GM21717 (cell line): ENCODE data around the gene LCNL1.
"Not testable (repeated sequence)": the region's sequence is repeated elsewhere in the genome, so short reads cannot be mapped to it uniquely, and the experiment has no call there.

ENCODE experiments used
- ATAC-seq: cut with Tn5 transposase; IDR thresholded peaks from one replicate; pipeline ENCODE4 v1.9.1; 2021; ENCODE audit warnings: mild to moderate bottlenecking, moderate library complexity; ENCODE audit not compliant: unreplicated experiment

Gene LCNL1

GRCh38 chr9:136991993-136992818, 9.4 kb downstream of the LCNL1 start, which contains the start of gene PAXX:
TSS of gene PAXX (plus strand) at chr9:136992422. CDS start at chr9:136992444, 22 bp downstream.
- ATAC-seq, result peak; percentile 70

- ATAC-seq, result peak; percentile 3
Measured at GRCh38 chr9:136992819-136993369, 10.1 kb downstream of the LCNL1 start.

DNA sequence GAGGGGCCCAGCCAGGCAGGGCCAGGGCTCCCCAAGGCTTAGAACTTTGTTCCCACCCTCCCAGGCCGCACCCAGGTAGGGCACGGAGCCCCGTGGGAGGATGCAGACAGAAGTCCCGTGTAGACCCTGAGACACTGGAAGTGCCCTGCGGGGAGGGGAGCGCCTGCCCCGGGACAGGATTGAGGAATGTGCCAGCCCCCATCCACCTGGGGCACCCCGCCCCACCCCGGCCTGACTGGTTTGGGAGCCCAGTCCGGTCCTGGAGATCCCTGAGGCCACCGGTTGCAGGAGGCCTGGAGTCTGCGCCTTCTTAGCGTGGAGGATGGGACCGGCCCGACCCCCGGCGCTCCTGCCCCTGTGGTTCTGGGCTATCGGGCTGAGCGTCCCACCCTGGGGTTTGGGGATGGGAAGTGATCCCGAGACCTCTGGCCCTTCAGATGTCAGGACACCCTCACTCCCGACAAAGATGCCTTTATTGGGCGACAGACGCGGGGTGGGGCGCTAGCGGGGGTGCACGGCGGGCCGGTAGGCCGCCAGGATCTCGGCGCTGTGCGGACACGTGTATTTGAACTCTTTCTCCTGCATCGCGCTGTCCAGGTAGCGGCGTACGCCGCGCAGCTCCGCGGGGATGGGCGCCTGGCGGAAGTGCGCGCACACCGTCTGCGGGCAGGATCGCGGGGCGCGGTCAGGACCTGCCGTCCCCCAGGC, 11.5 kb downstream of the LCNL1 start:
- no peak for ATAC-seq

GRCh38 chr9:136994888-136995230, 12.1 kb downstream of the LCNL1 start:
- no peak for ATAC-seq

- ATAC-seq, result no peak
Measured at GRCh38 chr9:136995362-136995761, 12.6 kb downstream of the LCNL1 start.

DNA sequence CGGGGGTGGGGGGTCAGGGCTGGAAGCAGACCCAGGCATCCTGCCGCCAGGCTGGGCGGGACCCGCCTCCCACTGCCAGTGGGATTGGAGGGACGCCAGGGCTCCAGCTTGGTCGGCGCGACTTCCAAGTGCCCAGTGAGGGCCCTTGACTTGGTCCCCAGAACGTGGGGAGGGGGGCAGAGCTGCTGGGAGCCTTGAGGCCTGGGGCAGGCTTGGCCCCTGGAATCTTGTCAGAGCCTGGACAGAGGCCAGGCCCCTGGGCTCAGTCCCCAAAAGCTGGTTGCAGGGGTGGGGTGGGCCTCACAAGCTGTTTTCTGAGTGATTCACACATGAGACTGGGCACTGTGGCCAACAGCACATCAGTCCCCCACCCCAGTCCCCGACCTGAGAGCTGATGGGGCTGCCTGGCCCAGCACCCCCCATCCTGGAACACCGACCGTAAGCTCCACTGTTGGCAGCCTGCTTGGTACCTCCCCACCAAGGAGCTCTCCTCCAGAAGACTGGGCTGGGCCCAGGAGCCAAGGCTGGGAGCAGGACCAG, 13.0 kb downstream of the LCNL1 start:
- ATAC-seq, result no peak

DNA sequence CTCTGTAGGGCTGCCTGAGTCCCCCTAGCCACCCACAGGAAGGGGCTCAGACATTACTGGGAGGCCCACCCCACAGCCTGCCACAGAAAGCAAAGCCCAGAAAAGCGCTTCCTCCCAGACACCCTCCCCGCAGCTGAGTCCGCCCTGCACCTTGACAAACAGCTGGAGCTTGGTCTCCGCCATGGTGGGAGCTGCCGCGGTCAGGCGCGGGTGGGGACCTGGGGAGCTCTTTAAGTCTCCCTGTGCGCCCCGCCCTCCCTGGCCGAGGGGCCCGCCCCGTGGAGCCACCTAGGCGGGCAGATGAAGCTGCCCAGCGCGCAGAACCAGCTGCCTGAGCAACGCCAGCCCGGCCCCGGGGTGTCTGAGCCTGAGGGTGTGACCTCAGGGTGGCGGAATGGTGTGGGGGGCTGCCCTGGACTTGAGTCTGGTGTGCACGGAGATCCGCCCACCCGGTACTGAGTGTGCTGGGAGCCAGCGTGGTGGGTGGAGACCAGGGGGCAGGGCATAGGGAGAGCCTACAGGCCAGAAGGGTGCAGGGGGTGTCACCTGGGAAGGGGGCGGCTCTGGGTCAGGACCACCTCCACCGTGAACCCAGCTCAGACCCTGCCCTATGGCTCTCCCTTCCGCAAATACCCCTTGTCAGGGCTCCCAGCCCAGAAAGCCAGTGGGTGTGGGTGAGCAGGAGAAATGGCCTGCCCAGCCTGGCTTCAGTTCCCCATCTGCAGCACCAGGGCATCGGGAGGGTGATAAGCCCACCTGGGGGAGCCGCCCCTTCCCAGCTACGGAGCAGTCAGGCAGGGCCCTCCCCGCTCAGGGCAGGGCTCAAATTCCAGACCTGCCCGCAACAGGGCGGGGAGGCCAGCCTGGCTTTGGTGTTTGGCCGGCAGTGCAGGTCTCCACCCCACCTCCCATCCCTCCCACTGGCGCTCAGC, 13.8 kb downstream of the LCNL1 start, which contains the start of gene CLIC3:
Gene CLIC3, minus strand, starts transcription at position 208 of the 932 bp plus-strand sequence. Its CDS starts 25 bp downstream, at position 183.
- no peak for ATAC-seq

DNA sequence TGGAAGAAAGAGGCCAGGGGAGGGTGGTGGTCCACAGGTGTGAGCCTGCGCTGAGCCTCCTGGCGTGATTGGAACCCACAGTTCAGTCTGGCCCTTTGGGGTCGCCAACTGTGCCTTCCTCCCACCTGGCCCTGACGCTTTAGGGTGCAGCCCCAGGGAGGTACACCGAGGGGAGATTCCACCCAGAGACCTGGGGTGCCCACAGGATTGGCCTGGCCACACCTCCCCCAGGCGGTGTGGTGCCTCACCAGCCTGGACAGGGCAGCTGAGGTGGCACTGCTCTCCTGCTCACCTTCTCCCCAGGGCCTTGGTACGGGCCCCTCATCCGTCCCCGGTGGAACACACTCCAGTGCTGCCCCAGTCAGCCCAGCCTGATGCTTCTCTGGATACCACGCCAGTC, 14.6 kb downstream of the LCNL1 start:
- no peak for ATAC-seq

DNA sequence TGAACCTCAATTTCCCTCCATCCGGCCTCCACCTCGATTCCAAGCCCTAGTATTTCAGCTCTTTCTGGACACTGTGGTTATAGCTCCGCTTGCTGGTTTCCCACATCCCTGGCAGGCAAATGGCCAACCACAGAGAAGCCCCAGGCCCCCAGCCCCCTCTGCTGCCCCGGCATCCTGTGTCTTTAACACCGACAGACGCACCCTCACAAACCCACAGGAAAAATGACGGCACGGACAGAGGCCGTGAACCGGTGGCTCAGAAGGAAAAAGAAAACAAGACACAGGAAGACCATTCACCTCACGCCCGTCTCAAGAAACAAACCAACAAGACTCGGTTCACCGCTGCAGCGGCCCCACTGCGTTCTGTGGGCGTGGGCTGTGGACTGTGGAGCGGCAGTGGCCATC, 15.0 kb downstream of the LCNL1 start:
- ATAC-seq, result no peak

DNA sequence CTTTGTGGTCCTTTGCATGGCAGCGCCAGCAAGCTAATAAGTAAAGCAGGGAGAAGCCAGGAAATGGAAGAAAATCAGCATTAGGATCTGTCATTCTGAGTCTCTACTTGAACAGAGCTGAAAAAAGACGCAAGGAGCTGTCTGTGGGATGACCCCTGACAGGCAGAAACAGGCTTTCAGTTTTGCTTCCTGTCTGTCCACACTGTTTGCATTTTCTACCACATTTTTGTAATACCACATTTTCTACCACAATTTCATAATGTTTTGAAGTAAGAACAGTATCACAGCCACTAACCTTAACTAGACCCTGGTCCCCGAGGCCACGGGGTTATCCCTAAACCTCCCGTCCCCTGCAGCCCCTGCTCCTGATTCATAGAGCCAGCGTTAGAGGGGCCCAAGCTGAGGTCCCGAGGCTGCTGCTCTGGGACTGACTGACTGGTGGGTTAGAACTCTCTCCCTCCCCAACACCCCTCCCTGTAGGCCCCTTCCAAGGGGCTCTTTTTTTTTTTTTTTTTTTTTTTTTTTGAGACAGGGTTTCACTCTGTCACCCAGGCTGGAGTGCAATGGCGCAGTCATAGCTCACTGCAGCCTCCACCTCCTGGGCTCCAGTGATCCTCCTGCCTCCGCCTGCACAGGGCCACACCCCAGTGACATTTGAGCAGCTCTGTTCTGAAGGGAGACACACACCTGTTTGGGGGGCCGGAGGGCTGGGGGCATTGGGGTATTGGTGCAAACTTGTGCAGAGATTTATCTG, 17.6 kb downstream of the LCNL1 start:
- ATAC-seq, result peak; percentile 50

DNA sequence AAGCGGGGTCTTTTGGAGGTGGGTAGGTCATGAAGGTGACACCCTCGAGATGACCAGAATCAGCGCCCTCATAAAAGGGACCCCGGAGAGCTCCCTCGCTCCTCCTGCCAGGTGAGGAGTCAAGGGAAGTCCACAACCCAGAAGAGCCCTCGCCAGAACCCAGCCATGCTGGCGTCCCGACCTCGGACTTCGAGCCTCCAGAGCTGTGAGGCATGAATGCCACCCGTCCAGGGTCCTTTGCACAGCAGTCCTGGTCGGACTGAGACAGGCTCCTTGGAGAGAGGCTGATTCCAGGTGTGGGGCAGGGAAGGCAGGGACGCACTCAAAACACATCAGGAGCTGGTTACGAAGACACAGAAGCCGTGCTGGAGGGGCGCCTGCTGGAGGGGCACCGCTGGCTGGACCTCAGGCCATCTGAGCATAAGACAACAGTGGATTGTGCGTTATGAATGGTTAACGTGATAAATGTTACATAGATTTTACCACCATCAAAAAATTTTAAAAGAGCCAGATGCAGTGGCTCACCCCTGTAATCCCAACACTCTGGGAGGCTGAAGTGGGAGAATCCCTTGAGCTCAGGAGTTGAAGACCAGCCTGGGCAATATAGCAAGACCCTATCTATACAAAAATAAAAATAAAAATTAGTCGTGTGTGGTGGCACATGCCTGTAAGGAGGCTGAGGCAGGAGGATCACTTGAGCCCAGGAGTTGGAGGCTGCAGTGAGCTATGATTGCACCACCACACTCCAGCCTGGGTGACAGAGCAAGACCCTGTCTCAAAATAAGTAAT, 19.3 kb downstream of the LCNL1 start:
- ATAC-seq, result no peak

- ATAC-seq, result no peak
Measured at GRCh38 chr9:137002646-137003041, 19.9 kb downstream of the LCNL1 start.

DNA sequence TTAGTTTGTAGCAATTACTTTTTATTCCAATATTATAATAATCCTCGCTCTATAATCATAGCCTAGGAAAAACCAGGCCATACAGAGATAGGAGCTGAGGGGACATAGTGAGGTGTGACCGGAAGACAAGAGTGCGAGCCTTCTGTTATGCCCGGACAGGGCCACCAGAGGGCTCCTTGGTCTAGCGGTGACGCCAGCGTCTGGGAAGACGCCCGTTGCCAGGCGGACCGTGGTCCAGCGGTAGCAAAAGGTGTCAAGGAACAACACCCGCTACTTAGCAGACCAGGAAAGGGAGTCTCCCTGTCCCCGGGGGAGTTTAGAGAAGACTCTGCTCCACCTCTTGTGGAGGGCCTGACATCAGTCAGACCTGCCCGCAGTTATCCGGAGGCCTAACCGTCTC, 21.5 kb downstream of the LCNL1 start:
- ATAC-seq, result not testable (repeated sequence)

DNA sequence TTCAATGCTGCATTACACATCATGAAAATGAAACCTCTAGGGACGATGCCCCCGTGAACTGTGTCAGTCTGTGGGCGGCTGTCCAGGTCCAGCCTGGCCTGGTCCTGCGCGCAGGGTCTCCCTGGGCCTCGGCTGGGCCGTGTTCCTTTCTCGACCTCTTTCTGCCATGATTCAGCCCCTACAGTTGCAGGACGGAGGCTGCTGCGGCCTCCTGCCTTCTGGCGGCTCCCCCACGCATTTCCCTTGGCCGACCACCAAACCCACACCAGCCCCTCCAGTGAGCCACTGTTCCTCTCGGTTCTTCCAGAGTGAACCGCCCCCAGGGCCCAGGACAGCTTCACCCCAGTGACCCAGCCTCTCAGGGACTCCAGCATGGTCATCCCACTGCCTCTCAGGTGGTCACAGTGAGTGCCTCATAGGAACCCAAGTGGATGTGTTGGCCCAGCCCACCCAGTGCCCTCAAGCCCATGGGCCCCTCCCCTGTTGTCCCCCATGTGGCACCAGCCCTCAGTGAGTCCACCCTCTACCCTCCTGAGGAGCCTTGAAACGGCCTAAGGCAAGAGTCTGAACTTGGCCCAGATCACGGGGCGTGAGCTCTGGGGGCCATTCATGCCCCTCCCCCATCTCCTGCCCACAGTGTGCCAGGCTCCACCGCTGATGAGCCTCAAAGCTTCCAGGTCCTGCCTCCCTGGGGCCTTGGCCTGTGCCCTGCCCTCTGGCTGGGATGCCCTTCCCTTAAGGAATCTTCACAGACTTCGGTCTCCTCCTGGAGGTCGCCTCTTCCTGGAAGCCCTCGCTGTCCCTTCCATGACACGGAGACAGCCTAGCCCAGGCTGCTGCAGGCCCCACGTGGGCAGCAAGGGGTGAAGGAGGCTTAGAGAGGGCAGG, 23.6 kb downstream of the LCNL1 start:
- ATAC-seq, result no peak

DNA sequence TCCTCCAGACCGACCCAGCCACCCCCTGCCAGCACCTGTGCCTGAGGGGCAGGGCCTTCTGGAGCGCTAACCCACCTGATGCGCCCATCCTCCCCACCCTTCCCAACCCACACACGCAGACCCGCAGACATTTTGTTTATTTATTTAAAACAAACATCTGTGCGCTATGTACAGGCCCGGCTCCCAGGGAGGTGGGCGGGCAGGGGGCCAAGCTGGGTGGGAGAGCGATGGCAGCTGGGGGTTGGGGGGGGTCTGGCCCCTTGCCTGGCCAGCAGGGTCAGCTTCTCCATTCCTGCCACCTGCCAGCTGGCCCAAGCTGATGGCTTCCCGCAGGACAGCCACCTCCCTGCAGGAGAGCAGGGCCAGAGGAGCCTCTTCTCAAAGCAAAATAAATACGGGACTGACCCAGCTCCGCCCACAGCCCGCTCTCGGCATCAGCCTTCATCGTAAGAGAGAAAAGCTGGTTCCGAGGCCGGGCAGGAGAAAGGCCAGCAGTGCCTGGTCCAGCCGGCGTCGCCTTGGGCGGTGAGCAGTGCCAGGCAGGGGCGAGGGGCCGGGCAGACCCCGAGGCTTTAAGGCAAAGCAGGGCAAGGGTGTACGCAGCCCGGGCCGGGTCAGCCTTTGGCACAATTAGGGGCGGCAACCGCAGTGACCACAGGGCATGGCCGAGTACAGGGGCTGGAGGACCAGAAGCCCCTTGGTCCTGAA, 24.5 kb downstream of the LCNL1 start:
- no peak for ATAC-seq

- ATAC-seq, result no peak
Measured at GRCh38 chr9:137007816-137008270, 25.1 kb downstream of the LCNL1 start.

DNA sequence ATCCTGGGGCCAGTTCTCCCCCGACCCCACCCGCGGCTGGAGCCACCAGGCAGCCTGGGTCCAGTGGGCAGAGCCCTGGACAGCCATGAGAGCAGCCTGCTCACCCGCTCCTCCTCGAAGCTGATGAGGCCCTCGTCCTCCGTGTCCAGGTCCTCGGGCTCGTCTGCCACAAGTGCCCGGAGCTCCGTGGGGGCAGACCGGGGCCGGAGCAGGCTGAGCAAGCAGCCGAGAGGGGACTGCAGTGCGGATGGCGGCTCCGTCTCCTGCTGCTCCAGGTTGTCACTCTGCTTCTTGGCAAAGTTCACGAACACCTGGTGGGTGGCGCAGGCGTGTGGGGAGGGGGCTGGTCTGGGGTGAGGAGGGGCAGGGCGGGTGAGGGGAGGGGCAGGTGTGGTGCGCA, 25.5 kb downstream of the LCNL1 start:
- no peak for ATAC-seq
